Loucy (cell line): ENCODE measurements around the gene EFNA5.

Source experiments
- CTCF ChIP-seq: fragments of 200-600 bp; sonication (generic); conservative IDR thresholded peaks from 2 replicates; pipeline ENCODE4 v1.5.1; 2014; ENCODE audit warnings: mild to moderate bottlenecking, antibody characterized with exemption, low read length
- EZH2phosphoT487 ChIP-seq: fragments of 200-600 bp; IDR thresholded peaks from 2 replicates; pipeline ENCODE4 v1.6.1; 2018; ENCODE audit warnings: antibody characterized with exemption, mild to moderate bottlenecking, moderate library complexity, borderline replicate concordance

GRCh38 chr5:107456281-107456715 lies 214.4 kb downstream of the EFNA5 start:
- TF ChIP-seq CTCF (no peak), EZH2phosphoT487 (no peak)
